ENCODE results near the gene STK33. TPM values are rescaled to one million over a fixed set of nuclear protein-coding genes. Genes with fewer than 3 reads are reported as not detected.

STK33 gene
- total RNA-seq, 1 donor from 2014 or later = 17.9 TPM

DNA sequence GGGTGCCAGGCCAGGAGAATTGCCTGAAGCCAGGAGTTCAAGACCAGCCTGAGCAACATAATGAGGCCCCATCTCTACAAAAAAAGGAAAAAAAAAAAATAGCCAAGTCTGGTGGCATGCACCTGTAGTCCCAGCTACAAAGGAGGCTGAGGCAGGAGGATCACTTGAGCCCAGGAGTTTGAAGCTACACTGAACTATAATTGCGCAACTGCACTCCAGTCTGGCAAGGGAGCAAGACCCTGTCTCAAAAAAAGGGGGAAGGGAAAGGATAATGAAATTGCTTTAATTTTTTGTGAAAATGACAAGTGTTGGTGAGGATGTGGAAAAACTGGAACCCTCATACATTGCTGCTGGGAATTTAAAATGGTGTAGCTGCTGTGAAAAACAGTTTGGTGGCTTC lies 19.2 kb downstream of the STK33 start:
- Mint-ChIP-seq H3K36me3 (ENCODE audit: low read depth, unreplicated experiment) (no peaks in the 10 kb centered on the region), H3K4me1 (ENCODE audit: unreplicated experiment) (peaks cover 4% of the 10 kb centered on the region), H3K4me3 (ENCODE audit: unreplicated experiment) (no peak overlapping the region), H3K27ac (ENCODE audit: unreplicated experiment) (no peak overlapping the region), H3K9me3 (ENCODE audit: unreplicated experiment) (no peaks in the 10 kb centered on the region), H3K27me3 (ENCODE audit: unreplicated experiment) (peaks cover 5% of the 10 kb centered on the region)
- no peak for DNase-seq (ENCODE audit: low spot score)
- TF ChIP-seq, protein P1, sequence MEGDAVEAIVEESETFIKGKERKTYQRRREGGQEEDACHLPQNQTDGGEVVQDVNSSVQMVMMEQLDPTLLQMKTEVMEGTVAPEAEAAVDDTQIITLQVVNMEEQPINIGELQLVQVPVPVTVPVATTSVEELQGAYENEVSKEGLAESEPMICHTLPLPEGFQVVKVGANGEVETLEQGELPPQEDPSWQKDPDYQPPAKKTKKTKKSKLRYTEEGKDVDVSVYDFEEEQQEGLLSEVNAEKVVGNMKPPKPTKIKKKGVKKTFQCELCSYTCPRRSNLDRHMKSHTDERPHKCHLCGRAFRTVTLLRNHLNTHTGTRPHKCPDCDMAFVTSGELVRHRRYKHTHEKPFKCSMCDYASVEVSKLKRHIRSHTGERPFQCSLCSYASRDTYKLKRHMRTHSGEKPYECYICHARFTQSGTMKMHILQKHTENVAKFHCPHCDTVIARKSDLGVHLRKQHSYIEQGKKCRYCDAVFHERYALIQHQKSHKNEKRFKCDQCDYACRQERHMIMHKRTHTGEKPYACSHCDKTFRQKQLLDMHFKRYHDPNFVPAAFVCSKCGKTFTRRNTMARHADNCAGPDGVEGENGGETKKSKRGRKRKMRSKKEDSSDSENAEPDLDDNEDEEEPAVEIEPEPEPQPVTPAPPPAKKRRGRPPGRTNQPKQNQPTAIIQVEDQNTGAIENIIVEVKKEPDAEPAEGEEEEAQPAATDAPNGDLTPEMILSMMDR (IDR thresholded peaks at IDR 0.05; ENCODE audit: unreplicated experiment) = no peak

DNA sequence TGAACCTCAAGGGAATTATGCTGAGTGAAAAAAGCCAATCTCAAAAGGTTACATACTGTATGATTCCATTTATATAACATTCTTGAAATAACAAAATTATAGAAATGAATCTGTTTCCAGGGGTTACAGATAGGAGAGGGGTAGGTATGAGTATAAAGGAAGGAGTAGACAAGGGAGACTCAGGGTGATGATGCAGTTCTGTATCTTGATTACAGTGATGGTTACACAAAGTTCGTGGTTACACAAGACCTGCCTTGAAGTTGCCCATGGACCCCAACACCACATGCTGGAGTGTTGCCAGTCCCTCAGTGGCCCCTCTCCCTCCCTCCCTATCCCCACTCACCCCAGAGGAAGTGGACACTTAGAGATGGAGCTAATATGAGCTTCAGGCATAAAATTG lies 20.3 kb downstream of the STK33 start:
- Mint-ChIP-seq H3K4me1 (ENCODE audit: unreplicated experiment) (peaks cover 4% of the 10 kb centered on the region), H3K36me3 (ENCODE audit: low read depth, unreplicated experiment) (no peaks in the 10 kb centered on the region), H3K9me3 (ENCODE audit: unreplicated experiment) (no peaks in the 10 kb centered on the region), H3K4me3 (ENCODE audit: unreplicated experiment) (no peak overlapping the region), H3K27ac (ENCODE audit: unreplicated experiment) (no peak overlapping the region), H3K27me3 (ENCODE audit: unreplicated experiment) (peaks cover 5% of the 10 kb centered on the region)
- TF ChIP-seq, protein P1 (IDR thresholded peaks at IDR 0.05; ENCODE audit: unreplicated experiment) = no peak
- DNase-seq (ENCODE audit: low spot score) = no peak

DNA sequence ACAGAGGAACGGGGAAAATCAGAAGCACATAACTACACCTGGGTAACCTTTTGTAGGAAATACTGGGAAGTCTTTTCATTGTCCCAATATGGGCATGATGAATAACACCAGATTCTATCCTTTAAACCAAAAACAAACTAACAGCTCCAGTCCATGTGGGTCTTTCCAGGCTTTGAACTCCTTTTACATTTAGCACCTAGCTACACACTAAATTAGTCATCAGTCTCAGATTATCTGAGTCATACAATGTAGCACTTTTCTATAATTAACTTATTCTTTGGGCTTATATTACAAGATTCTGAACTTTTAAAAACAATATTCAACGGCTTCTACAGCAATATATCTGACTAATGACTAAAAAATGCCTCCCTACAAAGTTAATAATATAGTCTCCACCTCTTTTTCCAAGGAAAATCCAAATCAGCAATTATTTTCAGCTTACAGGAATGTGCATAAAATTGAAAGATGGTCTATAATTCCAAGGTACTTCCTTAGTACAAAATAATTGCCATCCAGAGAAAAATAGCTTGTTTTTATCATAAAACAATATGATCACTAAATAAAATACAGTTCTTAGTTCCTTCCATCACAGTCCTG lies 26.3 kb downstream of the STK33 start:
- Mint-ChIP-seq H3K36me3 (ENCODE audit: low read depth, unreplicated experiment) (no peaks in the 10 kb centered on the region), H3K27ac (ENCODE audit: unreplicated experiment) (no peak overlapping the region), H3K27me3 (ENCODE audit: unreplicated experiment) (peaks cover 5% of the 10 kb centered on the region), H3K9me3 (ENCODE audit: unreplicated experiment) (no peaks in the 10 kb centered on the region), H3K4me3 (ENCODE audit: unreplicated experiment) (no peak overlapping the region), H3K4me1 (ENCODE audit: unreplicated experiment) (peaks cover 4% of the 10 kb centered on the region)
- TF ChIP-seq, protein P1 (IDR thresholded peaks at IDR 0.05; ENCODE audit: unreplicated experiment) = no peak
- DNase-seq (ENCODE audit: low spot score) = no peak

DNA sequence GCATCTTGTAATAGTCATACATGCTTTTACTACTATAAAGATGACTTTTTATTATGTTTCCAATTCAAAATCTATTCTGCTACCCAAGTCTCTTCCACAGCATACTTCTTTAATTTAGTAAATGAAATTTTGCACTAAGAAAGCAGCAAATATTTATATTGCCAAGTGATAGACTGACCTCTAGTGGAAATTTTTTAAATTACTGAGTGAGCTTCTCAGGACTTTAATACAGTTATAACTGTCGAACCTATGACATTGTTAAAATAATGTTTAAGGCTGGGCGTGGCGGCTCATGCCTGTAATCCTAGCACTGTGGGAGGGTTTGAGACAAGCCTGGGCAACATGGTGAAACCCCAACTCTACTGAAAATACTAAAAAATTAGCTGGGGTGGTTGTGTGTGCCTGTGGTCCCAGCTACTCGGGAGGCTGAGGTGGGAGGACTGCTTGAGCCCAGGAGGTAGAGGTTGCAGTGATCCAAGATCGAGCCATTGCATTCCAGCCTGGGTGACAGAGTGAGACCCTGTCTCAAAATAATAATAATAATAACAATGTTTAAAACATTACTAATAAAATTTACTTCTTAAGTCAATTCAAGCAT lies 27.3 kb downstream of the STK33 start:
- DNase-seq (ENCODE audit: low spot score) = no peak
- TF ChIP-seq, protein P1 (IDR thresholded peaks at IDR 0.05; ENCODE audit: unreplicated experiment) = peak; percentile 86
- Mint-ChIP-seq H3K4me3 (ENCODE audit: unreplicated experiment) (no peak overlapping the region), H3K9me3 (ENCODE audit: unreplicated experiment) (no peaks in the 10 kb centered on the region), H3K4me1 (ENCODE audit: unreplicated experiment) (no peaks in the 10 kb centered on the region), H3K27ac (ENCODE audit: unreplicated experiment) (no peak overlapping the region), H3K27me3 (ENCODE audit: unreplicated experiment) (peaks cover 4% of the 10 kb centered on the region), H3K36me3 (ENCODE audit: low read depth, unreplicated experiment) (no peaks in the 10 kb centered on the region)

DNA sequence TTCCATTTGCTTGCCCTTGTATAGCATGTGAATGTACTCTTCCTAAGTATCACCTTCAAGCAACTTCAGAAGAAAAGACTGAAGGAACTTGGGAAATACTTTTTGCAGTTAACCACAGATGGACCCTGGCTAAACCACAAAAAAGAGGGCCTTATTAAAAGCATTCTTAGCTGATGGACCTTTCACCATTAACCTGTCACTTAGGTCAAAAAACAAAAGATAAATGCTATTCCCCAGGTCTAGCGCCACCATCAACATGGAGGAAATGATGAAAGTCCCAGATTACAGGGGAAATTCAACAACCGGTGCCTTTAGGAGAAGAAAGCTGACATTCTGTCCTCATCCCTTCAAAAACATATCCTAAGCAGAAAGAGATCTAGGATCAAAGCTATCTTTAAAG lies 29.5 kb downstream of the STK33 start:
- TF ChIP-seq, protein P1 (IDR thresholded peaks at IDR 0.05; ENCODE audit: unreplicated experiment) = no peak
- no peaks in the 10 kb centered on the region for H3K4me1 Mint-ChIP-seq (ENCODE audit: unreplicated experiment)

More for the DNA sequence above, 29.5 kb downstream of the STK33 start:
- peaks cover 3% of the 10 kb centered on the region for H3K9me3 Mint-ChIP-seq (ENCODE audit: unreplicated experiment)
- no peaks in the 10 kb centered on the region for H3K27me3 Mint-ChIP-seq (ENCODE audit: unreplicated experiment)
- no peaks in the 10 kb centered on the region for H3K36me3 Mint-ChIP-seq (ENCODE audit: low read depth, unreplicated experiment)
- H3K4me3 Mint-ChIP-seq (ENCODE audit: unreplicated experiment) = no peak overlapping the region
- no peak for DNase-seq (ENCODE audit: low spot score)
- no peak overlapping the region for H3K27ac Mint-ChIP-seq (ENCODE audit: unreplicated experiment)

All from endothelial cell (in vitro differentiated cells).